HCT116 (cell line): ENCODE results near the gene SPAG6. TPM values are rescaled to one million over a fixed set of nuclear protein-coding genes. Genes with fewer than 3 reads are reported as not detected.
"Not testable (repeated sequence)": the region's sequence is repeated elsewhere in the genome, so short reads cannot be mapped to it uniquely, and the experiment has no call there.

Source experiments
- ATAC-seq: fragments of 200-7000 bp; cut with Tn5 transposase; 2 replicates; pipeline ENCODE4 v1.9.1; 2020; ENCODE audit warnings: mild to moderate bottlenecking, moderate library complexity
- BruUV-seq: library from RNA; stranded (reverse); fragments of 400-500 nt; replicated peaks from 2 replicates; lab custom pipeline; 2021; lab: Mats Ljungman, UMichigan
- CTCF ChIA-PET: fragments of 300-600 bp; sonication (Branson Sonifier 250); formaldehyde crosslinking; loops from one replicate; lab custom pipeline; 2021; ENCODE audit warnings: antibody characterized with exemption; lab: Charles Lee
- POLR2A ChIA-PET: fragments of 300-600, 350-600 bp; sonication (Branson Sonifier 250); formaldehyde crosslinking; loops from one replicate; lab custom pipeline; 2021; ENCODE audit warnings: antibody characterized with exemption; lab: Charles Lee
- RAD21 ChIA-PET, 2 experiments: fragments of 300-600 bp; sonication (Branson Sonifier 250); formaldehyde crosslinking; loops; one replicate each; lab custom pipeline; 2023; ENCODE audit warnings: low total read pairs in 2 of 2; ENCODE audit not compliant: uncharacterized antibody in 2 of 2, unreplicated experiment in 2 of 2, low non-redundant PET in 1 of 2; lab: Charles Lee
- DNase-seq: peaks from one replicate; pipeline ENCODE4 v3.0.0-alpha.2; 2010; ENCODE audit warnings: low read depth, low spot score
- H2AFZ ChIP-seq: fragments of 200-600 bp; shearing (Covaris generic), sonication (generic); 2 replicates; pipeline ENCODE4 v1.6.1; 2017; ENCODE audit warnings: low read depth, mixed run types, mixed read lengths, antibody characterized with exemption, low read length; ENCODE audit not compliant: poor library complexity, severe bottlenecking
- H3K27ac ChIP-seq: 2 replicates; pipeline ENCODE4 v1.5.1; 2012; ENCODE audit warnings: low read depth, low read length
- H3K27me3 ChIP-seq: fragments of 200-600 bp; sonication (generic); 2 replicates; pipeline ENCODE4 v1.6.1; 2016; ENCODE audit warnings: mixed run types, low read length, mixed read lengths; ENCODE audit not compliant: insufficient read depth
- H3K36me3 ChIP-seq, 2 experiments: fragments of 200-500 bp in 1 of 2; fragments of 200-600 bp in 1 of 2; sonication (Bioruptor generic) in 1 of 2; sonication (generic) in 1 of 2; 2 replicates each; pipeline versions ENCODE4 v1.5.1 to v1.6.1; 2014 to 2016; ENCODE audit warnings: low read length in 2 of 2, inconsistent platforms in 1 of 2, mixed read lengths in 1 of 2, mixed run types in 1 of 2; ENCODE audit not compliant: insufficient read depth in 2 of 2, control insufficient read depth in 1 of 2
- H3K4me1 ChIP-seq, 2 experiments: fragments of 200-600 bp in 1 of 2; sonication (generic) in 1 of 2; 2 replicates each; pipeline versions ENCODE4 v1.5.1 to v1.6.1; 2012 to 2017; ENCODE audit warnings: low read length in 2 of 2, inconsistent platforms in 1 of 2, mild to moderate bottlenecking in 1 of 2, mixed read lengths in 1 of 2, mixed run types in 1 of 2, moderate library complexity in 1 of 2; ENCODE audit not compliant: insufficient read depth in 2 of 2, control insufficient read depth in 1 of 2
- H3K4me2 ChIP-seq: fragments of 200-600 bp; sonication (generic); 2 replicates; pipeline ENCODE4 v1.6.1; 2017; ENCODE audit warnings: mixed run types, low read length, mixed read lengths
- H3K4me3 ChIP-seq, 2 experiments: fragments of 200-600 bp in 1 of 2; sonication (generic) in 1 of 2; replicated peaks in 1 of 2; 2 replicates each; pipeline ENCODE4 v1.5.1; 2011 to 2016; ENCODE audit warnings: low read length in 2 of 2, control low read depth in 1 of 2, low read depth in 1 of 2, mild to moderate bottlenecking in 1 of 2, mixed read lengths in 1 of 2, mixed run types in 1 of 2
- H3K79me2 ChIP-seq: fragments of 200-600 bp; sonication (generic); 2 replicates; pipeline ENCODE4 v1.6.1; 2017; ENCODE audit warnings: mild to moderate bottlenecking, mixed run types, low read length, moderate library complexity, mixed read lengths; ENCODE audit not compliant: insufficient read depth
- H3K9ac ChIP-seq: fragments of 200-600 bp; sonication (generic); 2 replicates; pipeline ENCODE4 v1.6.1; 2016; ENCODE audit warnings: low read length, mixed read lengths
- H3K9me2 ChIP-seq: fragments of 200-600 bp; sonication (generic), shearing (Covaris generic); 2 replicates; pipeline ENCODE4 v1.6.1; 2017; ENCODE audit warnings: mixed run types, mild to moderate bottlenecking, moderate library complexity; ENCODE audit not compliant: insufficient read depth
- H3K9me3 ChIP-seq, 2 experiments: fragments of 200-500 bp in 1 of 2; fragments of 200-600 bp in 1 of 2; sonication (Bioruptor generic) in 1 of 2; sonication (generic) in 1 of 2; 2 replicates each; pipeline ENCODE4 v1.6.1; 2014 to 2017; ENCODE audit warnings: low read length in 2 of 2, mixed read lengths in 2 of 2, inconsistent platforms in 1 of 2, low read depth in 1 of 2, mild to moderate bottlenecking in 1 of 2, mixed run types in 1 of 2, moderate library complexity in 1 of 2; ENCODE audit not compliant: control insufficient read depth in 1 of 2, insufficient read depth in 1 of 2
- H4K20me1 ChIP-seq: fragments of 200-600 bp; sonication (generic), shearing (Covaris generic); 2 replicates; pipeline ENCODE4 v1.6.1; 2017; ENCODE audit warnings: mixed run types, mild to moderate bottlenecking, moderate library complexity; ENCODE audit not compliant: insufficient read depth
- CBX3 ChIP-seq: IDR thresholded peaks from 2 replicates; pipeline ENCODE4 v1.6.1; 2012; ENCODE audit warnings: low read depth
- EGR1 ChIP-seq: IDR thresholded peaks from 2 replicates; pipeline ENCODE4 v1.6.1; 2012; ENCODE audit warnings: low read depth
- EZH2 ChIP-seq: fragments of 200-600 bp; sonication (generic); IDR thresholded peaks from 2 replicates; pipeline ENCODE4 v1.6.1; 2017; ENCODE audit warnings: antibody characterized with exemption, mixed run types
- FOSL1 ChIP-seq: IDR thresholded peaks from 2 replicates; pipeline ENCODE4 v1.6.1; 2012; ENCODE audit warnings: low read depth
- POLR2A ChIP-seq: IDR thresholded peaks from 2 replicates; pipeline ENCODE4 v1.7.0; 2011; ENCODE audit warnings: borderline replicate concordance; ENCODE audit not compliant: insufficient read depth, insufficient read length; ENCODE audit errors: extremely low read depth
- POLR2AphosphoS5 ChIP-seq: IDR thresholded peaks from 2 replicates; pipeline ENCODE4 v1.6.1; 2011; ENCODE audit warnings: mild to moderate bottlenecking, low read depth, low read length, moderate library complexity
- SP1 ChIP-seq: IDR thresholded peaks from 2 replicates; pipeline ENCODE4 v1.6.1; 2012; ENCODE audit warnings: low read depth
- TCF7L2 ChIP-seq: IDR thresholded peaks from 2 replicates; pipeline ENCODE4 v1.7.0; 2011; ENCODE audit warnings: borderline replicate concordance, inconsistent platforms; ENCODE audit not compliant: insufficient read depth, insufficient read length; ENCODE audit errors: extremely low read depth
- YY1 ChIP-seq: IDR thresholded peaks from 2 replicates; pipeline ENCODE4 v1.6.1; 2011; ENCODE audit warnings: low read length, low read depth, moderate library complexity, mild to moderate bottlenecking; ENCODE audit not compliant: insufficient replicate concordance; ENCODE audit errors: extremely low read depth
- intact Hi-C: fragments of 100-400 bp; cut with micrococcal nuclease; formaldehyde crosslinking; loops from 2 replicates; pipeline ENCODE4 v1.10.0; 2022
- total RNA-seq: library from RNA; stranded (reverse); gene quantifications from one replicate; pipeline ENCODE4 v1.2.1, GENCODE V29; 2021; ENCODE audit not compliant: unreplicated experiment
- TF ChIP-seq, protein P1 (sequence below), 3 experiments: fragments of 200-600 bp in 1 of 3; sonication (generic) in 1 of 3; IDR thresholded peaks in 2 of 3; conservative IDR thresholded peaks in 1 of 3; 2 replicates each; pipeline ENCODE4 v1.5.1; 2012 to 2017; ENCODE audit warnings: low read depth in 2 of 3, low read length in 2 of 3, antibody characterized with exemption in 1 of 3, borderline replicate concordance in 1 of 3, control low read depth in 1 of 3, mild to moderate bottlenecking in 1 of 3, mixed read lengths in 1 of 3, mixed run types in 1 of 3, moderate library complexity in 1 of 3; ENCODE audit not compliant: insufficient read depth in 1 of 3
- TF ChIP-seq, protein P2 (sequence below): IDR thresholded peaks from 2 replicates; pipeline ENCODE4 v1.6.1; 2012

Gene SPAG6
- total RNA-seq, 1 experiment from 2014 or later, result not detected

DNA sequence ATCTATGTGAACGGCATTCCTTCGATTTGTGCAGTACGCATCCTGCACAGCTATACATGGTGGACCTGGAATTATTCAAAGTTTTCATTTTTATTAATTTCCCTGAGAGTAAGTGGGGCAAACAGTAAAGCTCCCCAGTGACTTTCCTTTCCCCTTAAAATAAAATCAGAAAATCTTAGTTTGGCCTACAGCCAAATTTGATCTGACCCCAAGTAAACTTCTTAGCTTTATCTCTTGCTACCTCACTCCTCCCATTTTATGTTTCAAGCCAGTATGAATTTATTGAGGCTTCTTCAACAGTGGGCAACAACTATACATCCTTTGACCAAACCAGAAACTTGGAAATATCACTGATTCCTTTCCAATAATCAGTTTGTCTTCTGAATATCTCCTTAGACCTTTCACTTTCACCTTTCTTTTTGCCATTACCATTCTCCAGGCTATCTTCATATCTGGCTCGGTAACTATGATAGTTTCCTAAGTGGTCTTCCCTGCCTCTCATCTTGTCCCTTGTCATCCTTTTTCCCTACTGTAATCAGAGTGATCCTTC is 11.1 kb downstream of the SPAG6 start:
- no peak for DNase-seq
- no TSS peak for BruUV-seq
- Histone ChIP-seq H3K9ac (no peak overlapping the region), H3K4me2 (no peak overlapping the region), H3K27ac (no peak overlapping the region), H3K9me3 (no peaks in the 10 kb centered on the region), H3K36me3 (no peaks in the 10 kb centered on the region), H3K27me3 (no peaks in the 10 kb centered on the region), H4K20me1 (no peaks in the 10 kb centered on the region), H3K79me2 (no peaks in the 10 kb centered on the region), H3K4me3 (no peak overlapping the region), H3K9me2 (no peaks in the 10 kb centered on the region), H3K4me1 (no peaks in the 10 kb centered on the region), H2AFZ (peak overlapping the region; percentile 1)
- ChIA-PET POLR2A (no interaction called here), RAD21 (no interaction called here), CTCF (no interaction called here)
- intact Hi-C loops, result no loop called here
- ATAC-seq, result no peak
- TF ChIP-seq, protein P1, sequence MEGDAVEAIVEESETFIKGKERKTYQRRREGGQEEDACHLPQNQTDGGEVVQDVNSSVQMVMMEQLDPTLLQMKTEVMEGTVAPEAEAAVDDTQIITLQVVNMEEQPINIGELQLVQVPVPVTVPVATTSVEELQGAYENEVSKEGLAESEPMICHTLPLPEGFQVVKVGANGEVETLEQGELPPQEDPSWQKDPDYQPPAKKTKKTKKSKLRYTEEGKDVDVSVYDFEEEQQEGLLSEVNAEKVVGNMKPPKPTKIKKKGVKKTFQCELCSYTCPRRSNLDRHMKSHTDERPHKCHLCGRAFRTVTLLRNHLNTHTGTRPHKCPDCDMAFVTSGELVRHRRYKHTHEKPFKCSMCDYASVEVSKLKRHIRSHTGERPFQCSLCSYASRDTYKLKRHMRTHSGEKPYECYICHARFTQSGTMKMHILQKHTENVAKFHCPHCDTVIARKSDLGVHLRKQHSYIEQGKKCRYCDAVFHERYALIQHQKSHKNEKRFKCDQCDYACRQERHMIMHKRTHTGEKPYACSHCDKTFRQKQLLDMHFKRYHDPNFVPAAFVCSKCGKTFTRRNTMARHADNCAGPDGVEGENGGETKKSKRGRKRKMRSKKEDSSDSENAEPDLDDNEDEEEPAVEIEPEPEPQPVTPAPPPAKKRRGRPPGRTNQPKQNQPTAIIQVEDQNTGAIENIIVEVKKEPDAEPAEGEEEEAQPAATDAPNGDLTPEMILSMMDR (IDR thresholded peaks at IDR 0.05 in 2 of 3, conservative IDR thresholded peaks at IDR 0.05 in 1 of 3; ENCODE audit: borderline replicate concordance in 1 of 3, insufficient read depth in 1 of 3, low read depth in 2 of 3, low read length in 2 of 3), result no peak
- no peak for TF ChIP-seq EZH2
- no peak for TF ChIP-seq POLR2A
- TF ChIP-seq EGR1, result no peak
- TF ChIP-seq POLR2AphosphoS5, result no peak
- TF ChIP-seq SP1, result no peak
- TF ChIP-seq TCF7L2, result no peak
- TF ChIP-seq FOSL1, result no peak
- TF ChIP-seq YY1, result no peak
- TF ChIP-seq, protein P2, sequence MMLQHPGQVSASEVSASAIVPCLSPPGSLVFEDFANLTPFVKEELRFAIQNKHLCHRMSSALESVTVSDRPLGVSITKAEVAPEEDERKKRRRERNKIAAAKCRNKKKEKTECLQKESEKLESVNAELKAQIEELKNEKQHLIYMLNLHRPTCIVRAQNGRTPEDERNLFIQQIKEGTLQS, result no peak
- TF ChIP-seq CBX3, result no peak

DNA sequence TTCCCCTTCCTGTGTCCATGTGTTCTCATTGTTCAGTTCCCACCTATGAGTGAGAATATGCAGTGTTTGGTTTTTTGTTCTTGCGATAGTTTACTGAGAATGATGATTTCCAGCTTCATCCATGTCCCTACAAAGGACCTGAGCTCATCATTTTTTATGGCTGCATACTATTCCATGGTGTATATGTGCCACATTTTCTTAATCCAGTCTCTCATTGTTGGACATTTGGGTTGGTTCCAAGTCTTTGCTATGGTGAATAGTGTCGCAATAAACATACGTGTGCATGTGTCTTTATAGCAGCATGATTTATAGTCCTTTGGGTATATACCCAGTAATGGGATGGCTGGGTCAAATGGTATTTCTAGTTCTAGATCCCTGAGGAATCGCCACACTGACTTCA is 12.5 kb downstream of the SPAG6 start:
- H3K9ac ChIP-seq, H3K4me1 ChIP-seq, H3K27ac ChIP-seq, BruUV-seq, H3K9me2 ChIP-seq, H3K9me3 ChIP-seq, ATAC-seq, H3K4me2 ChIP-seq, H3K27me3 ChIP-seq, intact Hi-C loops, DNase-seq, H3K4me3 ChIP-seq, H3K36me3 ChIP-seq, RAD21 ChIA-PET, H2AFZ ChIP-seq, H4K20me1 ChIP-seq, CTCF ChIA-PET, POLR2A ChIA-PET, H3K79me2 ChIP-seq: not testable (repeated sequence)
